SHP77 (cell line): ENCODE data around the gene IMMP2L.

Experiments used
- DNase-seq, 2 experiments: peaks; one replicate each; lab custom pipeline; 2025; lab: John Stamatoyannopoulos, UW

The IMMP2L gene

DNA sequence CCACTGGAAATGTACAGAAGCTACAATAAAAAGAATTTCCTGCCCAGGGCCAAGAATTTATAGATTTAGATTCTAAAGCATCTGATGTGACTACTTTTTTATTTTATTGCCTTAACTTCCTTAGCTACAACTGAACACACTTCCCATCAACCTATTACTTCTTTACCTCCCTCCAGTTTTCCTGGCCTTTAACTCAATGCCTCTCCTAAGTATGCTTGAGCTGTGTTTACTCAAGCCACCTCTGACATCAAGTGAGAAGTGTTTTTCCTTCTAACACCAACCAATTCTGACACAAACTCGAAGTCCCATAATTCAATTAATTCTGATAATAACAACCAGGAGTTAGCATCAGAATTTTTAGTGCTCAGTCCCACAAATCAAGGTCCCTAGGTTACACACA lies 170.0 kb downstream of the IMMP2L start:
- no peak for DNase-seq

GRCh38 chr7:111390000-111390399 lies 172.3 kb downstream of the IMMP2L start:
- no peak for DNase-seq

GRCh38 chr7:111388912-111389311 lies 173.4 kb downstream of the IMMP2L start:
- no peak for DNase-seq

GRCh38 chr7:111388016-111388415 lies 174.3 kb downstream of the IMMP2L start:
- DNase-seq, result no peak

DNA sequence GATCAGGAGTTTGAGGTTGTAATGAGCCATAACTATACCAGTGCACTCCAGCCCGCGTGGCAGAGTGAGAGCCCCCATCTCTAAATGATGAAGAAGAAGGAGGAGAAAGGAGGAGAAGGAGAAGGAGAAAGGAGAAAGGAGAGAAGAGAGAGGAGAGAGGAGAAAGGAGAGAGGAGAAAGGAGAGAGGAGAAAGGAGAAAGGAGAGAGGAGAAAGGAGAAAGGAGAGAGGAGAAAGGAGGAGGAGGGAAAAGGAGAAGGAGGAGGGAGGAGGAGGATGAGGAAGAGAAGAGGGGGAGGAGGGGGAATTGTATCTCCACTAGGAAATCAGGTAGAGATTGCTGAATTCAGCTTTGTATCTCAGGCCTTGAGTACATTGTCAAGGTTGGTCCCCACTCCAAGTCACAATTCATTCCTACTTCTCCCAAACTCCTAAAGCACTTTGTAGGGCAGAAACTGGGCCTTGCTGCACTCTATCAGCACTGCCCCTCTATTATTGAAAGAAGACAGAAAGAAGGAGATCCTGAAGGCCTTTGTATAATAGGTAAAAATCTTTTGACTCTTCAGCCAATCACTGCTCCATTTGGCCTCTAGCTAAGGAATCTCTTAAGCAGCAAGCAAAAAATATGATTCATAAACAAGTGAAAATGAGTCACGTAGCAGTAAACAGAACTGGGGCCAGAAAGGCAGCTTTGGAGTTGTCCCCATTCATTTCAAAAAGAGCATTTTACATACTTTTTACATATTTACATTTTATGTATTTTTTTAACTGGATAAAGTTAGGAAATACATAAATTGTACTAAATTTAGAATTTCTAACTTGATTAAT lies 178.0 kb downstream of the IMMP2L start:
- no peak for DNase-seq

DNA sequence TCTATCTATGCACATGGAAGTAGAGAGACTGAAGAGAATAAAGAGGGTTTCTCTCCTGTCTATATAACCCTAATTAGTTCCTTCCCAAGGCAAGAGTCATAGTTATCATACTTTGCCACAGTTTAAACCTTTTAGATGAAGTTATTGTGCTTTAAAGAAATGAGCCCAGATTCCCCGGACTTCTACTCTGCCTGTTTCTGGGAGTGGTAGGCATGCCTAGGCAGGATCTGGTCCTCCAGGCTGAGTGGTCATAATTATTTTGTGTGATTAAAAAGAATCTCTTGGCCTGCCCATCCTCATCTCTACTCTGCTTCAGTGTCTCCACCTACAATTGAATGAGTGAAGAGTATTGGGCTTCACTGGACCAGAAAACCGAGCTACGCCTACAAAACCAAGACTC lies 179.2 kb downstream of the IMMP2L start:
- no peak for DNase-seq

DNA sequence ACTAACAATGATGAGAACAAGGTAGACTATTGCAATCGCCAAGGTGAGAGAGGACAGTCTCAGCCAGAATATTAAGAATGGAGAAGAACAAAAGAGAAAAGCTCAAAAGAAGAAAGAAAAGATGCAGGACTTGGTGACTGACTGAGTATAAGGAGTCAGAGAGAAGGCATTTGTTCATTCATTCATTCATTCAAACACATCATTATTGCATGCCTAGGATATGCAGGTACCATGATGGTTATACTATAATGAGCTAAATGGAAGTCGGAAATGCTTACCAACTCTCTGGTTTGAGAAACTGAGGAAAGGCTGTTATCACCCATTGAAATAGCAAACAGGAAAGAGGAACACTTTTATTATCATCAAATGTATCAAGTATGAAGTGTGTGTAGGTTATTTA lies 180.7 kb downstream of the IMMP2L start:
- no peak for DNase-seq

- no peak for DNase-seq
Measured at GRCh38 chr7:111380945-111381344, 181.3 kb downstream of the IMMP2L start.

DNA sequence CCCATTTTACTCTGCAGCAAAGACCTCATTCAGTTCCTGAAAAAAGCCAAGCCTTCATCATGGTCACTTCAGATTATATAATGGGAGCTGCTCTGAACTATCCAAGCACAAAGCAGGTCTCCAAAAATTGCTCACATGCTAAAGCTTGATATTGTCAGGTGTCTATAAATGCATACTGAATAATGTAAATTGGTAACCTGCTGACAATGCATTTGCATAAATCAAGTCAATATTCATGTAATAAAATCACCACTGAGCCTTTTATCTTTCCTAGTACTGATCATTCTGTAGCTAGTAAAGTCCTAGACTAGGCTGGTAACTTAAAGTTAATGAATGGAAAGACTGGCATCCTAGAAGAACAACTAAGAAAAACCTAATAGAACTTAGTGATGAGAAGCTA lies 188.3 kb downstream of the IMMP2L start:
- no peak for DNase-seq

- no peak for DNase-seq
Measured at GRCh38 chr7:111371437-111371836, 190.9 kb downstream of the IMMP2L start.

DNA sequence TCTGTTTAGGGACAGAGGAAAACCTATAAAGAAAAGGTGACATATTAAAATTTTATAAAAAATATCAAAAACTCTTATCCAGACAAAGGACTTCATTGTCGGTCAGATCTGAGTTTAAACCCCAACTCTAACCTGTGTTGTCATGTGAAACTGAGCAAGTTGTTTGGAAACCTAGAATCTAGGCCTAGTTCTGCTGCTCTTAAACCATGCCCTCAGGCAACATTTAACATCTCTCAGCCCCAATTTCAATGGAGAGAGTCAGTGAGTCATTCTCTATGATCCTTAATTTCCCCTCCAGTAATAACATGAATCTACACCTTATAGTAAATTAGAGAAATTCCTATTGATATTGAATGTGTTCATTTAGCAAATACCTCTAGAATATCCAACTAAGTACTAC lies 192.3 kb downstream of the IMMP2L start:
- DNase-seq, result no peak

DNA sequence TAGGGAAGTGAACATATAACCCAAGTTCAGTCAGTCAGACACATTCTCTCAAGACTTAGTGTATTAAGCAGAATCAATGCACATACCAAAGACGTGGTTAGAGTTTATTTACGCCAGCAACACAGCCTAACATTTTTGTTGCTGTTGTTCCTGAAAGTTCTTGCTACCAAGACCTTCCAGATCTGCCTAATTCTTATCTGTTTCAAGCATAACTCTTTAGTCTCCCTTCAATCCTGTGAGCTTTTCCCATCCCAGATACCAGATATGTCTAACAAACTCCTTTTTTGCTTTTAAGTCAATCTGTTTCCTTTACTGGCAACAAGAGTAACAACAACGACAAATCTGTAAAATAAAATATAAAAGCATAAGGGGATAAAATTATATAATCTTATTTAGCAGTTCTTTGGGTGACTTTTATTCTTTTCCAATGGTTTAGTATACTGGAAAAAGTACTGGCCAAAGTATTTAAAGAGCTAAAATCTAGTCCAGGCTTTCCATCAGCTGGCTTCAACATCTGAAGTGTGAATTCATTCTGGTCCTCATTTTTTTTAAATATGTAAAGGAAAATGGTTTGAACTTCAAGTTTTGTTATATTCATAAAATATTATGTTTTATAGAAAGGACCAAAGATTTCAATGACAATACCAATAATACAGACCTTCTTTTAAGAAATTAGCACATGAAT lies 193.8 kb downstream of the IMMP2L start:
- no peak for DNase-seq

DNA sequence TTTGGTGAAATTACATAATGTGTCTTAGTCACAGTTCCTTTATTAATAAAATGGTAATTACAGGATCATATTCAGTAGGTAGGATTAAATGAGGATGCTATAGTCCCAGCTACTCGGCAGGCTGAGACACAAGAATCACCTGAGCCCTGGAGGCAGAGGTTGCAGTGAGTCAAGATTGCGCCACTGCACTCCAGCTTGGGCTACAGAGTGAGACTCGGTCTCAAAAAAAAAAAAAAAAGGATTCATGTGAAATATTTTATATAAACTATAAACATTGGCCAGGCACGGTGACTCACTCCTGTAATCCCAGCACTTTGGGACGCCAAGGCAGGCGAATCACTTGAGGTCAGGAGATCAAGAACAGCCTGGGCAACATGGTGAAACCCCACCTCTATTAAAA lies 197.9 kb downstream of the IMMP2L start:
- no peak for DNase-seq

DNA sequence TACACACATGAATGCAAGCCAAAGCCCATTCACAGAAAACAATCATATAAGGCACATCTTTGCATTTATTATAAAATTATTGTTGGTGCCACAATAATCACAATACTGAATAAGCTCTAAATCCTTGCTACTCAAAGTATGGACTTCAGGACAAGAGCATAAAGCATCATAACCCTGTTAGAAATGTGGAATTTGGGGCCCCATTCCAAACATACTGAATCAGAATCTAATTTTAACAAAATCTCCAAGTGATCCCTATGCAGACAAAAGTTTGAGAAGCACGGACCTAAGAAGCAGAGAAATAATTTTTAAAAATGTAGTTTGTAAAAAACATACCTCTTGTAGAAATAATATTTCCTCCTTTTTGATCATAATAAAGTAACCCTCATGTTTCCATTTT lies 199.2 kb downstream of the IMMP2L start:
- no peak for DNase-seq

DNA sequence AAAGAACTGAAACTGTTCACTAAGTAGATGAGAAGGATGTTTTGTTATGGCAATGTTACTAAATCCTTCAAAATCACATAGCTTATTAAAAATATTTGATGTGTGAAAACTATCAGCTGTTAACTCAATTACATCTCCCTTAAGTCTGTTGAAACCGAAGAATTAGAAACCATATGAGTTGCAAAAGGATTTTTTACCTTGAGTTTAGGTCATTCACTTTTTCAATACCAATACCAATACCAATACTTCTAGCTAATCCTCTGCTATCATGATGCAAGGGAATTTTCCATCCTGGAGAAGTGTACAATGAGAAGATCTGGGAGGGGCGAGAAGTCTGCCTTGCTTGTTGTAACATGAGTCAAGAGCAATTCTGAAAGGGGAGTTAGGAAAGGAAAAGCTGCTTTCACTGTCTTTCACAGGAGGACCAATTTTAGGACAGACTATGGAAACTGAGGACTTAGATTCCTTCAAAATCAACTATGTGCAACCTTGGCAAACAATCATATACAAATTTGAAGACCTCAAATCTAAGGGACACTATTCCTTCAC lies 199.7 kb downstream of the IMMP2L start:
- DNase-seq, result no peak

DNA sequence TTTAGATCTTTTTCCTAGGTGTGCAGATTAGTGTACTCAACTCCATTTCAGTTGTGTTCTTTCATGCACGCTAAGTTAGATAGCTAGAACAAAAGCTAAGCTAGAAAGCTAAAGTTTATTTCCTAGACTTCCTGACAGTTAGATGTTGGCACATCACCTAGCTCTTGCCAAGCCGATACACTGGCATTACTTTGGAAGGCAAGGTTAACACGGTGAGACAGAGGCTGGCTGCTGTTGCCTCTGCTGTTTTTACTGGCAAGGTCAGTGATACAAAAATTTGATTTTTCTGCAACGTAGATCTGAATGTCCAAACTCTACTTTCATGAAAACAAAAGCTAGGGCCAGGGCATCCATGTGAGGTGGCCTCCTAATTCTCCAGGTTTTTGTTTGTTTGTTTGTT lies 203.4 kb downstream of the IMMP2L start:
- DNase-seq, result no peak

GRCh38 chr7:111357691-111358090 lies 204.6 kb downstream of the IMMP2L start:
- no peak for DNase-seq

- DNase-seq, result no peak
Measured at GRCh38 chr7:111356941-111357340, 205.4 kb downstream of the IMMP2L start.

DNA sequence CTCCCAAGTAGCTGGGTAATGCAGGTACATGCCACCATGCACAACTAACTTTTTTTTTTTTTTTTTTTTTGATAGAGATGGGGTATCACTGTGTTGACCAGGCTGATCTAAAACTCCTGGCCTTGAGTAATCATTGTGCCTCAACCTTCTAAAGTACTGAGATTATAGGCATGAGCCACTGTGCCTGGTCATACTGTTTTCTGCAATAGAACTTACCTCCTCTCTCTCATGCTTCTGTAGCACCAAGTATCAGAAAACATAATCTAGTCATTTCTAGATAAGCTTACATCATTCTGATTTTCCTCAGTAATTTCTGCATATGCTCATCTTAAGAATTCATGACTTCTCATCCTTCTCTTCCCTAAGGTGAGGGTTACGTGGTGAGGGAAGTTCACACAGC lies 210.0 kb downstream of the IMMP2L start:
- DNase-seq, result no peak

DNA sequence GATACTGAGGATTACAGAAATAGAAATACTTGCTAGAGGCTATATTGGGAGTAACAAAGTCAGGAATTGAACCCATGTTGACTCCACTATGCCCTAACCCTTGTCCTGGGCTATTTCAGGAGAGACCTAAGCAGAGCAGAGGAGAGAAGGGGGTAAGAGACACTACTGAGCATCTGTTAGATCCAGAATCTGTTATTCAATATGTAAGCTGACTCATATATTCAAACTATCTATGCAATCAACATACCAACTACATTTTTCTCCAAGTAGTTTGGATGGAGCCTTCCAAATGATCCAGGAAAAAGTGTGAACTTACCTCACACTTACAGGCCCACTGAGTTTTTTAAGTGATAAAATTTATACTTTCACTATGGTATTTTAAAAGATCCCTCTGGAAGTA lies 216.1 kb downstream of the IMMP2L start:
- DNase-seq, result no peak

- no peak for DNase-seq
Measured at GRCh38 chr7:111343017-111343416, 219.3 kb downstream of the IMMP2L start.

DNA sequence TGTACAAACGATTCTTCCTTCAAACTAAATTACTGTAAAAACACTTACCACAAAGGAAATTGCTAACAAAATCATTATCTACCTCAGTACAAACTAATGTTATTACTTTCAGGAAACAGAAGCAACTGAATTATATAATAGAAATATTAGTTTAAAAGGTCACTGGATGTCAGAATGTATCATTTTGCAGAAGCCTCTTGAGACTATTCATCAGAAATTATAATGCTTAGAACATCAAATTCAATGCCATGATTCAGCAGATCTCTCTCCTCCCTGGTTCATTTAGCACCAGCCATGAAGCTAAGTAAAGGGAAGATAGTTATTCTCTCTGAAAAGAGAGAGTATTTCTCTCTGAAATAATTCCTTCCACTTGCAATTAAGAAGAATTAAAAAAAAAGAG lies 223.3 kb downstream of the IMMP2L start:
- DNase-seq, result no peak

- no peak for DNase-seq
Measured at GRCh38 chr7:111333010-111333409, 229.3 kb downstream of the IMMP2L start.

GRCh38 chr7:111330235-111330523 lies 232.1 kb downstream of the IMMP2L start:
- no peak for DNase-seq
